HG02884 (cell line): ENCODE measurements around the gene PTGDS.

Source experiments
- ATAC-seq: cut with Tn5 transposase; IDR thresholded peaks from one replicate; pipeline ENCODE4 v1.9.1; 2021; ENCODE audit warnings: mild to moderate bottlenecking, moderate library complexity; ENCODE audit not compliant: unreplicated experiment

The PTGDS gene

DNA sequence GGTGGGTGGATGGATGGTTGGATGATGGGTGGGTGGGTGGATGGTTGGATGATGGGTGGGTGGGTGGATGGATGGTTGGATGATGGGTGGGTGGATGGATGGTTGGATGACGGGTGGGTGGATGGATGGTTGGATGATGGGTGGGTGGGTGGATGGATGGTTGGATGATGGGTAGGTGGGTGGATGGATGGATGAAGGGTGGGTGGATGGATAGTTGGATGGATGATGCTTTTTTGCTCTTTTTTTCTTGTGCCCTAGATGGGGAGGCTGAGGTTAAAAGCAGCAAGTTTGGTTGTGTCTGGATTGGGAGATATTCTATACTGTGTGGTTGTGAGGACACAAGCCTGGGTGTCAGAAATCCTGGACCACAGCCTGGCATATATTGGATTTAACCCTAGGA is 19.8 kb upstream of the PTGDS start:
- no peak for ATAC-seq

- ATAC-seq, result no peak
Measured at GRCh38 chr9:136957901-136958300, 19.4 kb upstream of the PTGDS start.

DNA sequence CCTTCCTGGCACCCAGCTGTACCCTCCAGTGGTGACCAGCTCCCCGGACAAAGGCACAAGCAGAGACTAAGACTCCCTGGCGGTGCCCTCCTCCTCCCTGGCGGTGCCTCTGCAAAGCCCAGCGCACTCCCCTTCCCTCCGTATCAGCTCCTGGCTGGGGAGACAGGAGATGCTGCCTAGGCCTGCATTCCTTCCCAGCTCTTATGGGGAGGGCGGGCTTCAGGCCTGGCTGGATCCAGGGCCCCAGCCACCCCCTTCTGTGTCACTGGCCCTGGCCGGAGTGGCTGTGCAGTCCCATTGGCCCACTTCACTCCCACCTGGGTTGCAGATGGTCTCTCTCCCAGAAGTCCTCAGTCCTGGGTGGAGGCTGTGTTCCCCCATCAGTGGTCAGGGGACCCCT is 18.8 kb upstream of the PTGDS start:
- no peak for ATAC-seq

DNA sequence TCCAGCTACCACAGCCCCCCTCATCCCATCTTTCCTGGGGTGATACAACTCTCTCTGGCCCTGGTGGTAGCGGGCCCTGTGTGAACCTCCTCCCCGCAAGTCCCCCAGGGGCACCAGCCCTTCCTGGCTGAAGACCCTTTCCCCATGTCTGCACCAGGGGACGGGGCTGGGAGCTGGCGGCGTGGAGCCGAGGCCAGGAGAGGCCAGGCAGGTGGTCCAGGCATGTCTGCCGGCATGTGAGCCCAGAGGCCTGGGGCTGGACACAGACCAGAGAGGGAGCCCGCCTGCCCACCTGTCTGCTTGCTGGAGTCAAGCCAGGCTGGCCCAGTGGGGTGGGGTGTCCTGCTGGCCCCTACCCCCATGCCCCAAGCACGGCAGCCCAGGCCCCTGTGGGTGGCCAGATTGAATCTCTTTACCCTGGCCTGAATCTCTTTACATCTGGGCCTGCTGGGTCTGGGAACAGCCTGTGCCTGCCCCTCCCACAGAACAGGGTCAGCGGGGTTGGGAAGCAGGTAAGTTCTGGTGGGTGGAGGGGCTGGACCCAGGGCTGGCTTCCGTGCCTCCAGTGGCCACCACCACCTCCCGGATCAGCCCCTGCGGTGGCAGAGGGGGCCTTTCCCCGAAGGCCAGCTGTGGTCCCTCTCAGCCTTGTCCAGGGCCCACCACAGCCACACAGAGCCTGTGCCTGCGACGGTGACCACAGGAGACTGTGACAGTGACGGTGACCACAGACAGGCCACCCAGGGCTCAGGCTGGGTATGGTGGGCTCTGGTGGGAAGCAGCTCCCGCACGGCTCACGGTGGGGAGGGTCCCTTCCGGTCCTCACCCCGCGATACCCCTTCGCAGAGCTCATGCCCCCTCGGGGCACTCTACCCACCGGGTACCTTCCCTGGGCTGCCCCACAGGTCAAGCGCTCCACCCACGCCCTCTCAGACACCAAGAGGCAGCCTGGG is 18.1 kb upstream of the PTGDS start:
- no peak for ATAC-seq

- no peak for ATAC-seq
Measured at GRCh38 chr9:136960212-136960937, 16.9 kb upstream of the PTGDS start.

GRCh38 chr9:136960938-136961275 is 16.4 kb upstream of the PTGDS start:
- no peak for ATAC-seq

- ATAC-seq, result no peak
Measured at GRCh38 chr9:136961279-136962065, 15.8 kb upstream of the PTGDS start.

GRCh38 chr9:136962163-136962562 is 15.1 kb upstream of the PTGDS start:
- ATAC-seq, result no peak

DNA sequence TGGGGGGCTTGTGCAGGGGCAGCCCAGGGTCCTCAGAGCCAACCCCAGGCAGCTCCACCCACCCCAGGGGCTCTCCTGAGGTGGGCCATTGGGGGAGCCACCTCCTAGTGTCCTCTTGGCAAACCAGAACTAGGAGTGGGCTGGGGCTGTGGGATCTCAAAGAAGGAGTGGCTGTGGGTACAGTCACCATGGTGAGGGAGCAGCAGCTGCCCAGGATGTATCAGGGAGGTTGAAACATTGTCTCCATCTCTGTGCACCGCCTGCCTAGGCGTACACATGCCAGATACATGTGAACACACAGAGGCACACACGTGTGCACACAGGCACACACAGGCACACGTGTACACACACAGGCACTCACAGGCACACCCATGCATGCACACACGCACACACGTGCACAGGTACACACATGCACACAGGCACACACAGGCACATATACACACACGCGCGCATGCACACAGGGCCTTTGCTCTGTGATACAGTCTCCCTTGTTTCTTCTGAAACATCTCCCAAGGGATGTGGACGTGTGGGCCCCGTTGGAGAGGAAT is 14.5 kb upstream of the PTGDS start:
- no peak for ATAC-seq

DNA sequence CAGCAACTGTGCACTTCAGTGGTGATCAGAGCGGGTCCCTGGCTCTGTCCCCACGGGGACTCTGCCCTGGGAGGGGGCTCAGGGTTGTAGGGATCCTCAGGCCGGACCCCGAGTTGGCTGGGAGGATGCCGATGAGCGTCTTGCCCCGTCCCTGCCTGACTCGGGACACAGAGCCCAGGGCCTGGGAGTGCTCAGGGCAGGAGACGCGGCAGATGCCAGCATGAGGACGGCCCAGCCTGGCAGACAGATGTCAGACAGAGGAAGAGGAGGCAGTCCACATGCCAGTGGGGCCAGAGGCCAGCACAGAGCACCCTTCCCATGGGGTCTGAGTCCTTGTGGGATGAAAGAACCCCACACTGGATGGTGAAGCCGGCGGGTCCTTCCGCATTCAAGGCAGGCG is 14.0 kb upstream of the PTGDS start:
- no peak for ATAC-seq

DNA sequence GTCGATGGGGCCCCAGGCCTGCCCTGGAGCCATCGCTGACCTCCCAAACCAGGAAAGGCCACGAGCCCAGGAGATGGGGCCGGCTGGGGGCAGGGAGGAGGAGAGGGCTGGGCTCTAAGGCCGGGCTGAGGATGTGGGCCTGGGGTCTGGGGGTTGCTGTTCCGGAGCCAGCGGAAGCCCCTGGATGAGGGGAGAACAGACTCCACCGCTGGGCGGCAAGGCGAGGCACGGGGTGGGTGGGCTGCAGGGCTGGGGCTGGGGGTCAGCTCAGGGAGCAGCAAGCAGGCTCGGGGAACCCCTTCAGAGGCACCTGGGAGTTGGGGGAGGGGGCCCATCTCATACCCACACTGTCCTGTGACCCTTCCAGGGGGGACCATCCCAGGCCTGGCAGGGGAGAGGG is 13.6 kb upstream of the PTGDS start:
- ATAC-seq, result no peak

DNA sequence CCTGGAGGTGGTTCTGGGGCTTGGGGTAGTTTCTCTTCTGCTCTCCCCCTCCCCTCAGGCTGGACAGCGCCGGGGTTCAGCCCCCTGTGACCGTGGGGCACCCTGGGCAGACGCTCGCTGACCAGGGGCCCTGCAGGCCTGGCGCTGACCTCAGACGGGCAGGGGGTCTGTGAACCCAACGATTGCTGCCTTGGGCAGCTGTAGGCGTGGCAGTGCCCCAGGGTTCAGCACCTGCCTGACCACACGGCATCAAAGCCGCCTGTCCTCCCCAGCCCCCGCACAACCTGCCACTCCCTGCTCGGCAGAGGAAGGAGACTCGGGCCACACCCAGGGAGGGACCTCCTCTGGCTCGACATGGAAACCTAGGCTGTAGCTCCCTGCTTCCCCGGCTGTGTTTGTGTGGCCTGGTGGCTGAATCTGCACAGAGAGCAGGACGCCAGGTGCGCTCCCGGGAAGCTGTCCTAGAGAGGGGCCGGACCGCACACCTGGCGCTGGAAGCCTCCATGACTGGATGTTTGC is 13.1 kb upstream of the PTGDS start:
- no peak for ATAC-seq

DNA sequence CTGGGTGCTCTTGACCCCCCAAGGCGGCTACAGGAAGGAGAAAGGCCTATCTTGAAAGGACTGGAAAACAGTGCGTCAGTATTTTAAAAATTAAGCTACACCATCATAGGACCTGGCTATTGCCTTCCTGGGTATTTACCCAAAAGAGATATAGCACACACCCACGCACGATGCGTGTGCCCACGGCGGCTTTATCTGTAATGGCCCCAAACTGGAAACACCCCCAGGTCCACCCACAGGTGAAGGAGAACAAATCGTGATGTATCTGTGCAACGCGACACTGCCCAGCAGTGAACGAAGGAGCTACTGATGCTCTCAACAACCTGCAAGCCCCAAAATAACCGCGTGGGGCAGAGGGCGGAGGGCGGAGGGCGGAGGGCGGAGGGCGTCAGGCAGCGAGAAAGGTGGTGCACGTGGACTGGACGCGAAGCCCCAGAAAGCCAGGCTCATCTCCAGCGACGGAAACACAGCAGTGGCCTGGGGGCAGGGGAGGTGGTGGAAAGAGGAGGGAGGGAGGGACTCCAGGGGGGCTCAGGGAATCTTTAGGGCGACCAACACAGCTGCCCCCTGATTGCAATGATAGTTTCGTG is 12.4 kb upstream of the PTGDS start:
- no peak for ATAC-seq

DNA sequence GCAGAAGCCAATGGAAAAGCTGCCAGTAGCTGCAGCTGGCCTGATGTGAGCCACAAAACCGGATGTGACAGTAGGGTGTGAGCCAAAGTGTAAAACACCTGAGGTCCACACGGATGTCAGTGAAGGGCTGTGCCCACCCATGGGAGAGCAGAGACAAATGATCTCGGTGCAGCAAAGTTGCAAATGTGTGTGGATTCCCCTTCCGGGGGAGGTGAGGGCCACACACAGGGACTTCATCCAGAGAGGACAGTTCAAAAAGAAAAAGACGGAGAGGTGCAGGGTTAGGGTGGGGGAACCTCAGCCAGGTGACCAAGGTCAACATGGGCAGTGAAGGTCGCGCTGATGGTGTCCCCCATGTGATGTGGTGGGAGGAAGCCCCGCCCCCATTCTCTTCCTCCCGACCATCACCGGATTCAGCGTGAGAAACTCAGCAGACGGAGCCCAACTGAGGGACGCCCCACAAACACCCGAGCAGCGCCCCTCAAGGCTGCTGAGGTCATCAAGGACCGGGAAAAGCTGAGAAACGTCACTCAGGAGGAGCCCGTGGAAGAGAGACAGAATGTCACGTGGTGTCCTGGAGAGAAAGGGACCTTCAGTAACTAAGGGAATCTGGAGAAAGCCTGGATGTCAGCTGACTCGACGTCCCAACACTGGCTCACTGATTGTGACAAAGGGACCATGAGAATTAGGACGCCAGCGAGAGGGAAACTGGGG is 11.4 kb upstream of the PTGDS start:
- no peak for ATAC-seq

GRCh38 chr9:136968333-136969127 is 8.8 kb upstream of the PTGDS start:
- ATAC-seq, result no peak

GRCh38 chr9:136969150-136969549 is 8.2 kb upstream of the PTGDS start:
- ATAC-seq, result no peak

DNA sequence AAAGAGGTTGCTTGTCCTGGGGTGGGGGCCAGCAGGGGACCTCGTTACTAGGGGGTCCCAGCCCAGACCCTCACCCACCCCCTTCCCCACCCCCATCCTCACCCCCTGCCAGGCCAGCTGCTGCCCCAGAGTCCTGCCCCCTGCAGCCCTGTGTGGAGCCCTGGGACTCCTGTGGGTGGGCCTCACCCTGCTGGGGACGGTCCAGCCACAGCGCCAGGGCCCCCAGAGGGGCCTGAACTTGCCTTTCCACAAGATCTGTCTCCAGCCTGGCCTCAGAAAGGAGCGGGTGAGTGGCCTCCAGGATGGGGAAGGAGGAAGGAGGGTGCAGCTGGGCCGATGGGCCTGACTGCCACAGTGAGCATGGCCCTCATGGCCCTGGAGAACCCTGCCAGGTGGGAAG is 7.5 kb upstream of the PTGDS start:
- ATAC-seq, result no peak

- ATAC-seq, result no peak
Measured at GRCh38 chr9:136970361-136970760, 6.9 kb upstream of the PTGDS start.

DNA sequence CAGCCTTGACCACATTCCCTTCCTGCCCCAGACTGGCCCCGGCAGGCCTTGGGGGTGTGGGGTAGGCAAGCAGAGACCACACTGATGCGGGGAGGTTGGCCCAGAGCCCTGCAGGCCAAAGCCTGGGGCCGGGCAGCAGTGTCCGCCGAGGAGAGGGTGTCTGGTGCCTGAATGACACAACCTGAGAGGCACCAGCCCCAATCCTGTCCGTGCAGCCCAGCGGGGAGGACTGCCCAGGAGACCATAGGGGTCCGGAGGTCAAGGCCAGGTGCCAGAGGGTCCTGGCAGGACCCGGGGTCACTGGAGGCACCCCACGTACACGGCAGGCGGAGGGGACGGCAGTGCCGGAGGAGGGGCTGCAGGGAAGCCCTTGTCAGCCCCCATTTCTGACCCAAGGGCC is 5.6 kb upstream of the PTGDS start:
- no peak for ATAC-seq
